Chondrocyte (in vitro differentiated cells): Measurements from ENCODE around the gene DNAJC27. TPM values are rescaled to one million over a fixed set of nuclear protein-coding genes. Genes with fewer than 3 reads are reported as not detected.

ENCODE experiments used
- DNase-seq: peaks from one replicate; pipeline ENCODE4 v3.0.0; 2021; ENCODE audit warnings: mixed read lengths, low spot score
- H3K27ac Mint-ChIP-seq: one replicate; pipeline ENCODE4 v1.8.0; 2021; ENCODE audit warnings: mild to moderate bottlenecking, moderate library complexity, mixed read lengths; ENCODE audit not compliant: unreplicated experiment
- H3K27me3 Mint-ChIP-seq: 2 replicates; pipeline ENCODE4 v1.8.0; 2021; ENCODE audit warnings: low read depth, mixed read lengths
- H3K36me3 Mint-ChIP-seq: 2 replicates; pipeline ENCODE4 v1.8.0; 2021; ENCODE audit warnings: low read depth, mixed read lengths
- H3K4me1 Mint-ChIP-seq: 2 replicates; pipeline ENCODE4 v1.8.0; 2021; ENCODE audit warnings: low read depth, mild to moderate bottlenecking, mixed read lengths
- H3K4me3 Mint-ChIP-seq: one replicate; pipeline ENCODE4 v1.8.0; 2021; ENCODE audit warnings: mild to moderate bottlenecking, moderate library complexity, mixed read lengths; ENCODE audit not compliant: unreplicated experiment
- H3K9me3 Mint-ChIP-seq: 2 replicates; pipeline ENCODE4 v1.8.0; 2021; ENCODE audit warnings: low read depth, mixed read lengths
- CTCF ChIP-seq: fragments of 200-600 bp; sonication (generic); IDR thresholded peaks from 2 replicates; pipeline ENCODE4 v1.5.0; 2021; ENCODE audit warnings: antibody characterized with exemption, mild to moderate bottlenecking, moderate library complexity
- total RNA-seq: library from RNA; stranded (reverse); gene quantifications from 3 replicates; pipeline ENCODE4 v1.2.1, GENCODE V29; 2021

DNAJC27 gene
- total RNA-seq, 1 donor from 2014 or later: 3.8 TPM

GRCh38 chr2:24950102-24950501 is 21.7 kb downstream of the DNAJC27 start:
- H3K36me3 Mint-ChIP-seq: peaks cover 41% of the 10 kb centered on the region
- no peaks in the 10 kb centered on the region for H3K4me1 Mint-ChIP-seq
- H3K27ac Mint-ChIP-seq: no peak overlapping the region
- TF ChIP-seq CTCF: no peak
- H3K4me3 Mint-ChIP-seq: no peak overlapping the region
- peaks cover 3% of the 10 kb centered on the region for H3K9me3 Mint-ChIP-seq
- H3K27me3 Mint-ChIP-seq: no peaks in the 10 kb centered on the region
- DNase-seq: no peak

GRCh38 chr2:24948506-24948905 is 23.2 kb downstream of the DNAJC27 start:
- no peaks in the 10 kb centered on the region for H3K27me3 Mint-ChIP-seq
- H3K36me3 Mint-ChIP-seq: peaks cover 34% of the 10 kb centered on the region
- H3K4me1 Mint-ChIP-seq: no peaks in the 10 kb centered on the region
- no peak for TF ChIP-seq CTCF
- no peak overlapping the region for H3K4me3 Mint-ChIP-seq
- no peak overlapping the region for H3K27ac Mint-ChIP-seq
- no peak for DNase-seq
- no peaks in the 10 kb centered on the region for H3K9me3 Mint-ChIP-seq

- H3K4me1 Mint-ChIP-seq: no peaks in the 10 kb centered on the region
- H3K4me3 Mint-ChIP-seq: no peak overlapping the region
- H3K9me3 Mint-ChIP-seq: no peaks in the 10 kb centered on the region
- DNase-seq: no peak
- no peaks in the 10 kb centered on the region for H3K27me3 Mint-ChIP-seq
- H3K36me3 Mint-ChIP-seq: peaks cover 34% of the 10 kb centered on the region
- no peak for TF ChIP-seq CTCF
- no peak overlapping the region for H3K27ac Mint-ChIP-seq
These were observed 24.1 kb downstream of the DNAJC27 start for GRCh38 chr2:24947561-24948157.

GRCh38 chr2:24945907-24946306 is 25.8 kb downstream of the DNAJC27 start:
- H3K27ac Mint-ChIP-seq: no peak overlapping the region
- H3K36me3 Mint-ChIP-seq: peaks cover 23% of the 10 kb centered on the region
- TF ChIP-seq CTCF: no peak
- no peaks in the 10 kb centered on the region for H3K9me3 Mint-ChIP-seq
- H3K4me3 Mint-ChIP-seq: no peak overlapping the region
- DNase-seq: no peak
- H3K27me3 Mint-ChIP-seq: no peaks in the 10 kb centered on the region
- H3K4me1 Mint-ChIP-seq: no peaks in the 10 kb centered on the region

- Mint-ChIP-seq H3K4me1 (no peaks in the 10 kb centered on the region), H3K9me3 (no peaks in the 10 kb centered on the region), H3K4me3 (no peak overlapping the region), H3K27me3 (no peaks in the 10 kb centered on the region), H3K27ac (no peak overlapping the region), H3K36me3 (peaks cover 16% of the 10 kb centered on the region)
- TF ChIP-seq CTCF: no peak
- DNase-seq: no peak
These were observed 28.2 kb downstream of the DNAJC27 start for GRCh38 chr2:24943427-24944053.
